Measurements from ENCODE around the gene SH2D2A.
A peak's percentile ranks its signal among the peaks of the same experiment; 100 is the strongest.
"Not testable (repeated sequence)": the region's sequence is repeated elsewhere in the genome, so short reads cannot be mapped to it uniquely, and the experiment has no call there.

The SH2D2A gene

DNA sequence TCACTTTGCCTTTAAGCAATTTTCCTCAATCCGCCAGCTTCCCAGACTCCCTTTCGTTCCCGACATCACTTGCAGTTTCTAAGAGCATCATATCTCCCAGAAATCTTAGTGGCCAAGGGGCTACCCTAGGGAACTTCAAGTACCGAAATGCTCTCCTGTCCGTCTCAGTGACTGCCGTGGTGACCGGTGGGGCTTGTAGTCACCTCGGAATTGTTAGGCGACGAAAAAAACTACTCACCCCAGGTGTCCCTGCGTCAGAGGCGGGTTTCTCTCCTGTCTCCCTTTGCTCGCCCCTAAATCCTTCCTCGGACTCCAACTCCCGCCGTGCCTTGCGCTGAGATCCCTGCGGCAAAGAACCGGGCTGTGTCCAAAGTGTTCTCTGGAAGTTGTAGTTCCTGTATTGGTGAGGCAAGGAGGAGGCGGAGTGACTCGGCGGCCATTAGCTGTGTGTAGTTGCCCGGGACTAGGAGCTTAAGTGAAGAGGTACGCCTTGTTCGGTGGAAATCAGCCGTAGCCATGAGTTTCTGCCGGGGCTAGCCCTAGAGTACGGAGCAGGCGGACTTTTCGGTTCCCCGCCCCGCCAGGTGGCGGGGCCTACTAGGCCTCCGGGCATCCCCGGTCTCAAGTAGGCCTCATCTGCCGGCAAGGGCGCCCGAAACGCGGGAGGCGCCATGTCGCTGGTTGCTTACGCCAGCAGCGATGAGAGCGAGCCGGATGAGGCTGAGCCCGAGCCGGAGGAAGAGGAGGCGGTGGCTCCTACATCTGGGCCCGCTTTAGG, 49.4 kb downstream of the SH2D2A start, which contains the start of gene PRCC:
TSS of gene PRCC (plus strand) at position 435 of the 778 bp plus-strand sequence. CDS start at position 672, 237 bp downstream.
- DNase-seq: peak; percentile 97

DNA sequence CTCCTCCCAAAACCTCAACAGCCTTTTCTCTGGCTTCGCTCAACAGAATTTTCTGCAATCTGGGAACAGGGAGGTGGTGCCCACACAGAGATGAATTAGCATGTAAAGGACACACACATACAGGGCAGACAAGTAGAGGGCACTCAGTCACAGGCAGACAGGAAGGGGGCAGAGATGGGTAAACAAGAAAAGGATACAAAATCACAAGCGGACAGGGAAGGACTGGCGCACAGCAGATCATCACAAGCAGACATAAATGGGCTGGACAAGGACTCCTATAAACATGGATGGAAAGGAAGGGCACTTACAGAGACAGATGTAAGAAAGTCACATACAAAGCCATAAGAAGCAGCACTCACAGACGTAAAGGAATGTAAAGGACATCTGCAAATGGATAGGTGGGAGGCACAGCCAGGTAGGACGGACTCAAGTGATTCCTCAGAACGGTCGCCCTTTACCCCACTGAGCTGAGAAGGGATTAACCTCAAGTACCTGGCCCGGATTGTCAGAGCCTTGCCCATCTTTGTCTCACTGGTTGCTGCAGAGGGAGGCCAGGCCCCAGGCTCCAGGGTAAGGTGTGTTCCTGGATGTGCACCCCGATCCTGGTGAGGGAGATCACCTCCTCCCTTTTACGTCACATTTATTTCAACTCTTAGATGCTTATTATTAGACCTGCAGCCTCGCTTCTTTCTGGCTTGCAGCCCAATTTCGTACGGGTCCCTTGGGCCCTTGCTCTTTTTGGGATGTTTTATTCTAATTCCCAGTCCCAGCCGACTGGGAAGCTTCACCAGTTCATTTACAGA, 50.1 kb downstream of the SH2D2A start:
- DNase-seq: no peak

DNA sequence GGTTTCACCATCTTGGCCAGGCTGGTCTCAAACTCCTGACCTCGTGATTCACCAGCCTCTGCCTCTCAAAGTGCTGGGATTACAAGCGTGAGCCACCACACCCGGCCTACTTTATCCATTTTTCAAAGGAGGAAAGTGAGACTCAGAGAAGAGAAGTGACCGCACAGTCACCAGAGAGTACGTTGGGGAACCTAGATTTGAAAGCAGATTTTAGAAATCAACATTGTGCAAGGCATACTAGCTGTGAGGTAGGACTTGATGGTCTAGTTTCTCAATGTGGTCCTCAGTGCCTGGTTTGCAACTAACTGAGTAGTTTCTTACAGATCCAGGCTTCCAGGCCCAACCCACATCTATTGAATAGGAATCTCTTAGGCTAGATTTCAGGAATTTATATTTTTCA, 51.0 kb downstream of the SH2D2A start:
- no peak for DNase-seq

DNA sequence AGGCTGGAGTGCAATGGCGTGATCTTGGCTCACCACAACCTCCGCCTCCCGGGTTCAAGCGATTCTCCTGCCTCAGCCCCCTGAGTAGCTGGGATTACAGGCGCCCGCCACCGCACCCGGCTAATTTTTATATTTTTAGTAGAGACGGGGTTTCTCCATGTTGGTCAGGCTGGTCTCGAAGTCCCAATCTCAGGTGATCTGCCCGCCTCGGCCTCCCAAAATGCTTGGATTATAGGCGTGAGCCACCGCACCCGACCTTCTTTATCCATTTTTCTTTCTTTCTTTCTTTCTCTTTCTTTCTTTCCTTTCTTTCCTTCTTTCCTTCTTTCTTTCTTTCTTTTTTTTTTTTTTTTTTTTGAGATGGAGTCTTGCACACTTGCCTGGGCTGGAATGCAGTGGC, 51.5 kb downstream of the SH2D2A start:
- not testable (repeated sequence) for DNase-seq

DNA sequence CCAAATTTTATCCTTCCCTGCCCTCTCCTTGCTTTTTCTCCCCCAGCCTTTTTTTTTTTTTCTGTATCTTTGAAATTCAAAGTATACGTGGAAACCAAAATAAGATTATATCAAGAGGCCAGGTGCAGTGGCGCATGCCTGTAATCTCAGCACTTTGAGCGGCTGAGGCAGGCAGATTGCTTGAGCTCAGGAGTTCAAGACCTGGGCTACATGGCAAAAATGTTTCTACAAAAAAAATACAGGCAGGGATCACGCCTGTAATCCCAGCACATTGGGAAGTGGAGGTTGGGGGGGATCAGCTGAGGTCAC, 55.9 kb downstream of the SH2D2A start:
- DNase-seq: no peak

DNA sequence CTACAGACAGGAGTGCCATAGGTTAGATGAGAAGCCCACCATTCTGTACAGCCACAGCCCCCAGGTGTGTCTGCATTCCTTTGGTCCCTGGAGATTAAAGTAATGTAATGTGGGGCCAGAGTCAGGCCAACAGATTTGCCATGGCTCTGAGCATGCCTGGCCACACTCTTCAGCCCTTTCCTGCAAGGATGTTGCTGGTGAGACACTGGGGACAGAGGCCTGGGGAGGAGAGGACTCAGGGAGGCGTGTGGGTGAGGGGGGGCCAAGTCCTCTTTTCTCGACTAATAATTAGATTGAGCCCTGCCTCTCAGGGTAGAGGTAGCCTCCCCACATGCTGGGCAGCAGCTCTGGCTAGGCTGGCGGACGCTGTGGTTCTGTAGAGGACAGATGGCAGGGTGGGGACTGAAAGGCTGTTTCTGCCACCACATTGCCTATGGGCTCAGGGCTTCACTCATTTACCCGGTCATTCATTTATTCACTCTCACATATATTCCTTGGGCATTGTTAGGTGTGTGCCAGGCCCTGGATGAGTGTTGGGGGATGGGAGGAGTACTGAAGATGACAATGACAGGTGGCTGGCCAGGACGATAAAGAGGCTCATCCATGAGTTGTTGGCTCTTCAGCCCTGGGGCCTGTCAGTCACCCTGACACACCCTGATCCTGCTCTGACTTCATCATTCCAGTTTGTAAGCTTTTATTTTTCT, 56.4 kb downstream of the SH2D2A start:
- no peak for DNase-seq

DNA sequence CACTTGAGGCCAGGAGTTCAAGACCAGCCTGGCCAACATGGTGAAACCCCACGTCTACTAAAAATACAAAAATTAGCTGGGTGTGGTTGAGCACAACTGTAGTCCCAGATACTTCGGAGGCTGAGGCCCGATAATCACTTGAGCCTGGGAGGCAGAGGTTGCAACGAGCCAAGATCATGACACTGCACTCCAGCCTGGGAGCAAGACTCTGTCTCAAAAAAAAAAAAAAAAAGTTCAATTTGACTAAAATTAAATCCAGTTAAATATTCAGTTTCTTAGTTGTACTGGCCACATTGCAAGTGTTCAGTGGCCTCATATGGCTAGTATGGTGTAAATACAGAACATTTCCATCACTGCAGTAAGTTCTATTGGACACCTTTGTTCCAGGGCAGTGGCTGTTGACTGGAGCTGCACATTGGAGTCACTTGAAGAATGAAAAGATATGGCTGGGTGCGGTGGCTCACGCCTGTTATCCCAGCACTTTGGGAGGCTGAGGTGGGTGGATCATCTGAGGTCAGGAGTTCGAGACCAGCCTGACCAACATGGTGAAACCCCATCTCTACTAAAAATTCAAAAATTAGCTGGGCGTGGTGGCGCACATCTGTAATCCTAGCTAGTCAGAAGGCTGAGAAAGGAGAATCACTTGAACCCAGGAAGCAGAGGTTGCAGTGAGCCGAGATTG, 58.9 kb downstream of the SH2D2A start:
- not testable (repeated sequence) for DNase-seq

DNA sequence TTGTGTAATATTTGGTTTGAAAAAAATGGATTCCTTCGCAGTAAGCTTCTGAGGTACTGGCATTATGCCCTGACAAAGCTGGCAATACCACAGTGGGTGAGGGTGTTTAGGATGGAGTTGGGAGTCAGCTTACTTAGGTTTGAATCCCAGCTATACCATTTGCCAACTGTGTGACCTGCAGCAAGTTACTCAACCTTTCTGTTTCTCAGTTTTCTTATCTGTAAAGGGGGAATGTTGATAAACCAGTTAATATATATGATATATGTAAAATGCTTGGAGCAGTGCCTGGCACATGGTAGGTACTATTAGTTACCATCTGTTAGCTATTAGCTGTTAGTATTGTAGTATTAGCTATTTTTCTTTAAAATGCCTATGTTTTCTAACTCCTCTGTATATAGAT, 60.3 kb downstream of the SH2D2A start:
- DNase-seq: no peak

All from amniotic stem cell (primary cell).